Tibial nerve (tissue), 4 donors: ENCODE measurements around the gene GNA12.

Source experiments
- CTCF ChIP-seq, 5 experiments: fragments of 200-600 bp in 3 of 5; fragments of 450-650 bp in 2 of 5; sonication (generic) in 3 of 5; IDR thresholded peaks; one replicate each; pipeline ENCODE4 v1.5.1; 2016 to 2019; ENCODE audit warnings: antibody characterized with exemption in 5 of 5, mild to moderate bottlenecking in 3 of 5, moderate library complexity in 2 of 5
- EP300 ChIP-seq, 2 donors: sonication (generic); formaldehyde crosslinking; IDR thresholded peaks; one replicate each; pipeline ENCODE4 v1.6.1; 2017; ENCODE audit warnings: antibody characterized with exemption in 2 of 2, mild to moderate bottlenecking in 1 of 2

GRCh38 chr7:2810682-2811415 is 33.3 kb downstream of the GNA12 start:
- TF ChIP-seq CTCF (IDR thresholded peaks at IDR 0.05) (no peak), EP300 (IDR thresholded peaks at IDR 0.05) (no peak)
